ENCODE data around the gene PABPC3. TPM values are rescaled to one million over a fixed set of nuclear protein-coding genes. Genes with fewer than 3 reads are reported as not detected.

PABPC3 gene
- total and polyA plus RNA-seq, 2 donors (not counting 3 experiments of a cell fraction or from before 2014, with no cell fraction given): 0.07 to 0.31 TPM

DNA sequence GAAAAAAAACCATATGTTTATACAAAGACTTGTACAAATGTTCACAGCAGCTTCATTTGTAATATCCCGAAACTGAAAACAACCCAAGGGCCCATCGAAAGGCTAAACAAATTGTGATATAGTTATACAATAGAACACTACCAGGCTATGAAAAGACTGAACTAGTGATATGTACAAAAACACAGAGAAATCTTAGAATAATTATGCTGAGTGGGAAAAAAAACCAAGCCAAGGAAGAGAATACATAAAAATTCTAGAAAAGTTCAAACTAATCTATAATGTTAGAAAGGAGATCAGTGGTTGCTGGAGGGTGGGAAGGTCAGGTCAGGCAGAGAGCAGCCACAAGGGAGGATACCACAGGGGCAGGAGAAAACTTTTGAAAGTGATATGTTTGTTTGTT lies 7.8 kb downstream of the PABPC3 start:
- DNase-seq (ENCODE audit: low read depth, low spot score) (no peak), FAIRE-seq (no peak)
- Histone ChIP-seq H2AFZ (ENCODE audit: low read depth, low read length) (no peak overlapping the region), H3K9me3 (replicated peaks; ENCODE audit: control insufficient read depth, insufficient read depth, low read length) (no peaks in the 10 kb centered on the region), H3K4me3 (replicated peaks in 1 of 3; ENCODE audit: insufficient read depth in 1 of 3, low read depth in 1 of 3, low read length in 3 of 3) (no peak overlapping the region), H4K20me1 (replicated peaks; ENCODE audit: control insufficient read depth, extremely low read depth, insufficient read depth, low read length) (no peaks in the 10 kb centered on the region), H3K36me3 (ENCODE audit: control insufficient read depth in 2 of 2, extremely low read depth in 1 of 2, insufficient read depth in 2 of 2, low read length in 2 of 2) (no peaks in the 10 kb centered on the region), H3K79me2 (ENCODE audit: control insufficient read depth, insufficient read depth, low read length) (no peaks in the 10 kb centered on the region), H3K27me3 (ENCODE audit: control insufficient read depth in 2 of 2, insufficient read depth in 2 of 2, low read length in 2 of 2) (no peaks in the 10 kb centered on the region), H3K4me1 (ENCODE audit: control insufficient read depth, extremely low read depth, insufficient read depth, low read length) (no peaks in the 10 kb centered on the region), H3K9me1 (replicated peaks; ENCODE audit: control insufficient read depth, extremely low read depth, insufficient read depth, low read length) (no peaks in the 10 kb centered on the region), H3K9ac (replicated peaks; ENCODE audit: extremely low read depth, insufficient read depth, low read length) (no peak overlapping the region), H3K27ac (ENCODE audit: insufficient read depth, low read depth, low read length) (no peak overlapping the region), H3K4me2 (ENCODE audit: insufficient read depth, low read length) (no peak overlapping the region)
- CTCF ChIA-PET: interaction anchor here (1.2 to 2.0 kb wide), 2 partner anchors 11 kb away, joined by 4 to 7 read pairs; no protein-coding TSS in a partner anchor
- no TSS peak for BruUV-seq (replicated peaks)
- intact Hi-C loops (cut with micrococcal nuclease) (no loop called here), dilution Hi-C loops (cut with MboI; ENCODE audit: extremely low pct_ligation_motif_present, low sequenced_read_pairs) (no loop called here)
- POLR2A ChIA-PET: no interaction called here
- TF ChIP-seq POLR2A (IDR thresholded peaks at IDR 0.05; ENCODE audit: low read depth, low read length) (no peak), GATA2 (IDR thresholded peaks at IDR 0.05; ENCODE audit: insufficient read depth, insufficient read length, low read depth, low read length) (no peak), MYC (IDR thresholded peaks at IDR 0.05; ENCODE audit: low read depth, low read length) (no peak), JUN (IDR thresholded peaks at IDR 0.05; ENCODE audit: borderline replicate concordance, insufficient read depth, insufficient read length, low read depth) (no peak)

- Histone ChIP-seq H3K27me3 (ENCODE audit: control insufficient read depth in 2 of 2, insufficient read depth in 2 of 2, low read length in 2 of 2) (peaks cover 5 to 6% of the 10 kb centered on the region in 2 experiments), H3K9ac (replicated peaks; ENCODE audit: extremely low read depth, insufficient read depth, low read length) (no peak overlapping the region), H3K79me2 (ENCODE audit: control insufficient read depth, insufficient read depth, low read length) (no peaks in the 10 kb centered on the region), H3K4me3 (replicated peaks in 1 of 3; ENCODE audit: insufficient read depth in 1 of 3, low read depth in 1 of 3, low read length in 3 of 3) (no peak overlapping the region), H3K9me3 (replicated peaks; ENCODE audit: control insufficient read depth, insufficient read depth, low read length) (no peaks in the 10 kb centered on the region), H3K9me1 (replicated peaks; ENCODE audit: control insufficient read depth, extremely low read depth, insufficient read depth, low read length) (no peaks in the 10 kb centered on the region), H3K36me3 (ENCODE audit: control insufficient read depth in 2 of 2, extremely low read depth in 1 of 2, insufficient read depth in 2 of 2, low read length in 2 of 2) (no peaks in the 10 kb centered on the region), H3K4me1 (ENCODE audit: control insufficient read depth, extremely low read depth, insufficient read depth, low read length) (no peaks in the 10 kb centered on the region), H2AFZ (ENCODE audit: low read depth, low read length) (no peak overlapping the region), H3K27ac (ENCODE audit: insufficient read depth, low read depth, low read length) (no peak overlapping the region), H3K4me2 (ENCODE audit: insufficient read depth, low read length) (no peak overlapping the region), H4K20me1 (replicated peaks; ENCODE audit: control insufficient read depth, extremely low read depth, insufficient read depth, low read length) (no peaks in the 10 kb centered on the region)
- CTCF ChIA-PET: no interaction called here
- BruUV-seq (replicated peaks): no TSS peak
- DNase-seq (ENCODE audit: low read depth, low spot score) (no peak), FAIRE-seq (no peak)
- dilution Hi-C loops (cut with MboI; ENCODE audit: extremely low pct_ligation_motif_present, low sequenced_read_pairs): no loop called here
- POLR2A ChIA-PET: no interaction called here
- TF ChIP-seq CTCF (IDR thresholded peaks at IDR 0.05; ENCODE audit: extremely low read depth in 1 of 2, insufficient read depth in 1 of 2, low read depth in 1 of 2, low read length in 2 of 2): no peak
- no peak for TF ChIP-seq FOS (IDR thresholded peaks at IDR 0.05; ENCODE audit: borderline replicate concordance, insufficient read depth, low read length)
- intact Hi-C loops (cut with micrococcal nuclease): no loop called here
These were observed 13.4 kb downstream of the PABPC3 start for GRCh38 chr13:25109341-25109740.

Measured in endothelial cell of umbilical vein (primary cell).